CD4-positive, alpha-beta T cell (primary cell): Measurements from ENCODE around the gene EPB41L3. TPM values are rescaled to one million over a fixed set of nuclear protein-coding genes. Genes with fewer than 3 reads are reported as not detected.

Source experiments
- ATAC-seq: fragments of 200-7000 bp; cut with Tn5 transposase; one replicate; pipeline ENCODE4 v1.10.0; 2022; ENCODE audit warnings: mild to moderate bottlenecking; ENCODE audit not compliant: poor library complexity
- CTCF ChIA-PET: fragments of 350-600 bp; sonication (Branson Sonifier 250); formaldehyde crosslinking; loops from one replicate; lab custom pipeline; 2021; ENCODE audit warnings: antibody characterized with exemption, inconsistent platforms; lab: Charles Lee
- POLR2A ChIA-PET: fragments of 350-600 bp; sonication (Branson Sonifier 250); formaldehyde crosslinking; loops from one replicate; lab custom pipeline; 2021; ENCODE audit warnings: antibody characterized with exemption, inconsistent platforms; lab: Charles Lee
- DNase-seq, 14 experiments: peaks; one replicate each; pipeline ENCODE4 v3.0.0-alpha.2; 2013 to 2020; ENCODE audit warnings: mixed read lengths in 2 of 14
- H3K27ac ChIP-seq, 2 donors: one replicate each; pipeline versions ENCODE4 v1.5.1 to v1.7.0; 2013; ENCODE audit warnings: low read length in 2 of 2, low read depth in 1 of 2, mild to moderate bottlenecking in 1 of 2
- H3K27me3 ChIP-seq, 2 experiments: 1 replicate in 1 of 2; 2 replicates in 1 of 2; pipeline versions ENCODE4 v1.6.1 to v1.7.0; 2013; ENCODE audit warnings: low read length in 2 of 2, control low read depth in 1 of 2, mild to moderate bottlenecking in 1 of 2, moderate library complexity in 1 of 2; ENCODE audit not compliant: insufficient read depth in 2 of 2, control insufficient read depth in 1 of 2
- H3K36me3 ChIP-seq: one replicate; pipeline ENCODE4 v1.6.1; 2013; ENCODE audit warnings: low read length, control low read depth; ENCODE audit not compliant: insufficient read depth
- H3K4me1 ChIP-seq: one replicate; pipeline ENCODE4 v1.6.1; 2013; ENCODE audit warnings: low read length, control low read depth; ENCODE audit not compliant: insufficient read depth
- H3K4me3 ChIP-seq: one replicate; pipeline ENCODE4 v1.5.1; 2013; ENCODE audit warnings: mild to moderate bottlenecking, low read length, moderate library complexity
- H3K9me3 ChIP-seq, 2 experiments: 1 replicate in 1 of 2; 2 replicates in 1 of 2; pipeline versions ENCODE4 v1.6.1 to v1.7.0; 2013; ENCODE audit warnings: low read length in 2 of 2, mild to moderate bottlenecking in 2 of 2, control low read depth in 1 of 2, moderate library complexity in 1 of 2; ENCODE audit not compliant: control insufficient read depth in 1 of 2, insufficient read depth in 1 of 2
- H3K27ac Mint-ChIP-seq: one replicate; pipeline ENCODE4 v1.8.0; 2020; ENCODE audit warnings: mixed read lengths
- H3K27me3 Mint-ChIP-seq: one replicate; pipeline ENCODE4 v1.8.0; 2021; ENCODE audit warnings: mixed read lengths
- H3K36me3 Mint-ChIP-seq: one replicate; pipeline ENCODE4 v1.8.0; 2021; ENCODE audit warnings: low read depth, mixed read lengths
- H3K4me1 Mint-ChIP-seq: one replicate; pipeline ENCODE4 v1.8.0; 2021; ENCODE audit warnings: low read depth, mixed read lengths
- H3K4me3 Mint-ChIP-seq: one replicate; pipeline ENCODE4 v1.8.0; 2020; ENCODE audit warnings: mild to moderate bottlenecking, mixed read lengths
- H3K9me3 Mint-ChIP-seq: one replicate; pipeline ENCODE4 v1.8.0; 2020; ENCODE audit warnings: mixed read lengths
- CTCF ChIP-seq: fragments of 200-600 bp; IDR thresholded peaks from one replicate; pipeline ENCODE4 v1.8.0; 2022; ENCODE audit warnings: antibody characterized with exemption, mild to moderate bottlenecking
- intact Hi-C, 2 experiments: fragments of 100-400 bp; cut with DNase I in 1 of 2; cut with micrococcal nuclease in 1 of 2; formaldehyde crosslinking; loops; one replicate each; pipeline versions ENCODE4 v1.15.1 to v1.9.0; 2023 to 2025; cut with DNase I, micrococcal nuclease
- total RNA-seq, 174 experiments: library from RNA in 2 of 174; stranded (reverse) in 2 of 174; gene quantifications; one replicate each; pipeline ENCODE4 v1.2.3 and lab custom pipeline; 2021 to 2026

The EPB41L3 gene
- total RNA-seq, 2 experiments from 2014 or later, result 10.9 to 11.2 TPM

- Histone ChIP-seq H3K27ac (no peak overlapping the region), H3K36me3 (no peaks in the 10 kb centered on the region), H3K9me3 (peaks cover 0 to 4% of the 10 kb centered on the region in 2 experiments), H3K27me3 (peaks cover 17 to 36% of the 10 kb centered on the region in 2 experiments), H3K4me1 (peaks cover 2% of the 10 kb centered on the region), H3K4me3 (no peak overlapping the region)
- Mint-ChIP-seq H3K4me1 (peaks cover 17% of the 10 kb centered on the region), H3K4me3 (peak overlapping the region; percentile 85), H3K27me3 (peaks cover 55% of the 10 kb centered on the region), H3K9me3 (no peaks in the 10 kb centered on the region), H3K36me3 (no peaks in the 10 kb centered on the region), H3K27ac (no peak overlapping the region)
- CTCF ChIA-PET, result no interaction called here
- DNase-seq, result no peak
- POLR2A ChIA-PET, result no interaction called here
- intact Hi-C loops, result no loop called here
- ATAC-seq, result no peak
- TF ChIP-seq CTCF, result no peak
Measured at GRCh38 chr18:5541644-5542043, 2.2 kb downstream of the EPB41L3 start.

GRCh38 chr18:5539391-5539790, 4.4 kb downstream of the EPB41L3 start:
- peaks cover 15% of the 10 kb centered on the region for H3K4me1 Mint-ChIP-seq
- no peak overlapping the region for H3K4me3 ChIP-seq
- H3K9me3 Mint-ChIP-seq, result no peaks in the 10 kb centered on the region
- DNase-seq (no peak), ATAC-seq (no peak)
- H3K27me3 ChIP-seq, result peaks cover 9 to 27% of the 10 kb centered on the region in 2 experiments
- intact Hi-C loops, result no loop called here
- peaks cover 0 to 4% of the 10 kb centered on the region in 2 experiments for H3K9me3 ChIP-seq
- ChIA-PET POLR2A (no interaction called here), CTCF (no interaction called here)
- peaks cover 43% of the 10 kb centered on the region for H3K27me3 Mint-ChIP-seq
- peaks cover 2% of the 10 kb centered on the region for H3K4me1 ChIP-seq
- H3K36me3 ChIP-seq, result no peaks in the 10 kb centered on the region
- no peak overlapping the region for H3K27ac Mint-ChIP-seq
- no peak for TF ChIP-seq CTCF
- H3K36me3 Mint-ChIP-seq, result no peaks in the 10 kb centered on the region
- H3K4me3 Mint-ChIP-seq, result no peak overlapping the region
- no peak overlapping the region for H3K27ac ChIP-seq

- Histone ChIP-seq H3K4me1 (peaks cover 2% of the 10 kb centered on the region), H3K27me3 (peaks cover 5 to 23% of the 10 kb centered on the region in 2 experiments), H3K27ac (no peak overlapping the region), H3K4me3 (no peak overlapping the region), H3K36me3 (no peaks in the 10 kb centered on the region), H3K9me3 (no peaks in the 10 kb centered on the region)
- Mint-ChIP-seq H3K9me3 (no peaks in the 10 kb centered on the region), H3K4me1 (peaks cover 15% of the 10 kb centered on the region), H3K4me3 (no peak overlapping the region), H3K27me3 (peaks cover 40% of the 10 kb centered on the region), H3K27ac (no peak overlapping the region), H3K36me3 (no peaks in the 10 kb centered on the region)
- ChIA-PET POLR2A (no interaction called here), CTCF (no interaction called here)
- DNase-seq (no peak), ATAC-seq (no peak)
- TF ChIP-seq CTCF, result no peak
- intact Hi-C loops, result no loop called here
Measured at GRCh38 chr18:5538544-5538943, 5.3 kb downstream of the EPB41L3 start.
